Measurements from ENCODE around the gene IKZF4.
"Not testable (repeated sequence)": the region's sequence is repeated elsewhere in the genome, so short reads cannot be mapped to it uniquely, and the experiment has no call there.

The IKZF4 gene

GRCh38 chr12:55983232-55983842, 37.5 kb upstream of the IKZF4 start:
- Histone ChIP-seq H3K36me3 (ENCODE audit: control insufficient read depth in 2 of 2, insufficient read depth in 2 of 2, low read length in 2 of 2) (peaks cover 5 to 19% of the 10 kb centered on the region in 2 donors), H3K9me3 (ENCODE audit: control insufficient read depth in 2 of 2, low read length in 2 of 2) (no peaks in the 10 kb centered on the region), H3K4me3 (ENCODE audit: low read length in 2 of 2) (no peak overlapping the region), H3K27ac (ENCODE audit: low read length) (no peak overlapping the region), H3K27me3 (ENCODE audit: control insufficient read depth in 1 of 2, insufficient read depth in 2 of 2, low read length in 2 of 2) (no peaks in the 10 kb centered on the region), H3K9ac (ENCODE audit: low read length in 2 of 2) (no peak overlapping the region), H3K4me1 (ENCODE audit: control insufficient read depth, insufficient read depth, low read length) (no peaks in the 10 kb centered on the region)

DNA sequence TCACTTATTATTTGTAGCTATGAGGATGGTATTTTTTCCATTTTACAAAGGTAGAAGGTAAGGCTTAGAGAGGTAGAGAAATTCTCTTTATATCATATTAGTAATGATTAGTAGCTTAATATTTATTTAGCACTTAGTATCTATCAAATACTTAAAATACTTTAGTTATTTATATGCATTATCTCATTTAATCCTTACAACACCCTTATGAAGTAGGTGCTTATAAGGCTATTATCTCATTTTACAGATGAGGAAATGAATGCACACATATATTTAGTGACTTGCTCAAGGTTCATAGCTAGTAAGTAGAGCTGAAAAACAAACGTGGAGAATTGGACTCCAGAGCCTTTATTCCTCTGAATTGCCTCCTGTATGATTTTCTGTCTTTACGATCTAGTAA, 36.0 kb upstream of the IKZF4 start:
- H3K9me3 ChIP-seq (ENCODE audit: control insufficient read depth in 2 of 2, low read length in 2 of 2), result no peaks in the 10 kb centered on the region
- H3K27me3 ChIP-seq (ENCODE audit: control insufficient read depth in 1 of 2, insufficient read depth in 2 of 2, low read length in 2 of 2), result no peaks in the 10 kb centered on the region
- H3K9ac ChIP-seq (ENCODE audit: low read length in 2 of 2), result no peak overlapping the region
- no peak overlapping the region for H3K4me3 ChIP-seq (ENCODE audit: low read length in 2 of 2)
- no peaks in the 10 kb centered on the region for H3K4me1 ChIP-seq (ENCODE audit: control insufficient read depth, insufficient read depth, low read length)
- H3K27ac ChIP-seq (ENCODE audit: low read length), result no peak overlapping the region
- peaks cover 12 to 23% of the 10 kb centered on the region in 2 donors for H3K36me3 ChIP-seq (ENCODE audit: control insufficient read depth in 2 of 2, insufficient read depth in 2 of 2, low read length in 2 of 2)

- Histone ChIP-seq H3K36me3 (ENCODE audit: control insufficient read depth in 2 of 2, insufficient read depth in 2 of 2, low read length in 2 of 2) (peaks cover 14 to 28% of the 10 kb centered on the region in 2 donors), H3K4me1 (ENCODE audit: control insufficient read depth, insufficient read depth, low read length) (no peaks in the 10 kb centered on the region), H3K9me3 (ENCODE audit: control insufficient read depth in 2 of 2, low read length in 2 of 2) (no peaks in the 10 kb centered on the region), H3K27me3 (ENCODE audit: control insufficient read depth in 1 of 2, insufficient read depth in 2 of 2, low read length in 2 of 2) (no peaks in the 10 kb centered on the region), H3K27ac (ENCODE audit: low read length) (no peak overlapping the region), H3K4me3 (ENCODE audit: low read length in 2 of 2) (no peak overlapping the region), H3K9ac (ENCODE audit: low read length in 2 of 2) (no peak overlapping the region)
These were observed 35.5 kb upstream of the IKZF4 start for GRCh38 chr12:55985341-55985740.

- H3K27me3 ChIP-seq (ENCODE audit: control insufficient read depth in 1 of 2, insufficient read depth in 2 of 2, low read length in 2 of 2); H3K4me1 ChIP-seq (ENCODE audit: control insufficient read depth, insufficient read depth, low read length); H3K9me3 ChIP-seq (ENCODE audit: control insufficient read depth in 2 of 2, low read length in 2 of 2); H3K9ac ChIP-seq (ENCODE audit: low read length in 2 of 2); H3K27ac ChIP-seq (ENCODE audit: low read length); H3K4me3 ChIP-seq (ENCODE audit: low read length in 2 of 2): not testable (repeated sequence)
- H3K36me3 ChIP-seq (ENCODE audit: control insufficient read depth in 2 of 2, insufficient read depth in 2 of 2, low read length in 2 of 2), result peaks cover 21 to 34% of the 10 kb centered on the region in 2 donors
These were observed 34.9 kb upstream of the IKZF4 start for GRCh38 chr12:55985976-55986375.

- Histone ChIP-seq H3K4me1 (ENCODE audit: control insufficient read depth, insufficient read depth, low read length) (no peaks in the 10 kb centered on the region), H3K9me3 (ENCODE audit: control insufficient read depth in 2 of 2, low read length in 2 of 2) (no peaks in the 10 kb centered on the region), H3K27me3 (ENCODE audit: control insufficient read depth in 1 of 2, insufficient read depth in 2 of 2, low read length in 2 of 2) (no peaks in the 10 kb centered on the region), H3K9ac (ENCODE audit: low read length in 2 of 2) (no peak overlapping the region), H3K36me3 (ENCODE audit: control insufficient read depth in 2 of 2, insufficient read depth in 2 of 2, low read length in 2 of 2) (peaks cover 50 to 54% of the 10 kb centered on the region in 2 donors), H3K27ac (ENCODE audit: low read length) (no peak overlapping the region), H3K4me3 (ENCODE audit: low read length in 2 of 2) (no peak overlapping the region)
These were observed 29.7 kb upstream of the IKZF4 start for GRCh38 chr12:55991110-55991509.

- Histone ChIP-seq H3K9ac (ENCODE audit: low read length in 2 of 2) (no peak overlapping the region), H3K36me3 (ENCODE audit: control insufficient read depth in 2 of 2, insufficient read depth in 2 of 2, low read length in 2 of 2) (peaks cover 46 to 50% of the 10 kb centered on the region in 2 donors)
These were observed 27.5 kb upstream of the IKZF4 start for GRCh38 chr12:55993230-55993853.

DNA sequence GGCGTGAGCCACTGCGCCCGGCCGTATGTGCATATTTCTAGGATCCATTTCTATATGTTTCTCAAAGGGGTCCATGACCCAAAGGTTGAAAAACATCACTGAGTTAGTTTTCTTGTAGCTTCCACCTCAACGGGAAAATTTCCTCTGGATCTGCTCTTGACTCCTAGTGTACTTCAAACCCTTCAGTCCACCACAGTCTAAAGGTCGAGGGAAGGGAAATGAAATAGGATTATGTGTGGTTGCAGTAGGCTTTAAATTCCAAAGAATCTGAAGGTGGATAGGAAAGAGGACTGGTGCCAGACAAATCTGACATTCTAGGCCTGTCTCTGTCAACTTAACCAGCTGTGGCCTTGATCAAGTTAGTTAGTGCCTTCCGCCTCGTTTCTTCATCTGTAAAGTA, 25.5 kb upstream of the IKZF4 start:
- Histone ChIP-seq H3K4me3 (ENCODE audit: low read length in 2 of 2) (no peak overlapping the region), H3K36me3 (ENCODE audit: control insufficient read depth in 2 of 2, insufficient read depth in 2 of 2, low read length in 2 of 2) (peaks cover 36 to 37% of the 10 kb centered on the region in 2 donors), H3K27me3 (ENCODE audit: control insufficient read depth in 1 of 2, insufficient read depth in 2 of 2, low read length in 2 of 2) (no peaks in the 10 kb centered on the region), H3K9me3 (ENCODE audit: control insufficient read depth in 2 of 2, low read length in 2 of 2) (no peaks in the 10 kb centered on the region), H3K9ac (ENCODE audit: low read length in 2 of 2) (no peak overlapping the region), H3K27ac (ENCODE audit: low read length) (no peak overlapping the region), H3K4me1 (ENCODE audit: control insufficient read depth, insufficient read depth, low read length) (peaks cover 13% of the 10 kb centered on the region)

More at GRCh38 chr12:55993230-55993853, 27.5 kb upstream of the IKZF4 start:
- Histone ChIP-seq H3K9me3 (ENCODE audit: control insufficient read depth in 2 of 2, low read length in 2 of 2) (no peaks in the 10 kb centered on the region), H3K27me3 (ENCODE audit: control insufficient read depth in 1 of 2, insufficient read depth in 2 of 2, low read length in 2 of 2) (no peaks in the 10 kb centered on the region), H3K4me3 (ENCODE audit: low read length in 2 of 2) (no peak overlapping the region), H3K27ac (ENCODE audit: low read length) (no peak overlapping the region), H3K4me1 (ENCODE audit: control insufficient read depth, insufficient read depth, low read length) (peaks cover 13% of the 10 kb centered on the region)

DNA sequence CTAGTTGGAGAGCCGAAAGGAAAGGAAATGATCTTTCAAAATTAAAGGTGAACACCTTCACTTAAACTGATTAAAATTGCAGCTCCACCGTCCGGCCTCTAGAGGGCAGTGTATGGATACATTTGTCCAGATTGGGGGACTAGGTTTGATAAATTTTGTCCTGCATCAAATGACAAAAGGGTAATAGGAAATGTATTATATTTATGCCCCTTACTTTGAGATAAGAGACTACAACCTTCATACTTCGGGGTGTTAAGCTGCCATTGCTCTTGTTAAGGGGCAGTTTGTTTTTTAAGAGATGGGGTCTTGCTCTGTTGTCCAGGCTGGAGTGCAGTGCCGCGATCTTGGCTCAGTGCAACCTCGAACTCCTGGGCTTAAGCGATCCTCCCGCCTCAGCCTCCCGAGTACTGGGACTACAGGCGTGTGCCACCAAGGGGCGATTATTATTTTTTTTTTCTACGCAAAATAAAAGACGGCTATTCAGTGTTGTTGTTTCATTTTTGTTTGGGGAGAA, 24.6 kb upstream of the IKZF4 start:
- peaks cover 13% of the 10 kb centered on the region for H3K4me1 ChIP-seq (ENCODE audit: control insufficient read depth, insufficient read depth, low read length)
- peak overlapping the region; percentile 58 to 73 for H3K9ac ChIP-seq (ENCODE audit: low read length in 2 of 2)
- peaks cover 28% of the 10 kb centered on the region in 2 donors for H3K36me3 ChIP-seq (ENCODE audit: control insufficient read depth in 2 of 2, insufficient read depth in 2 of 2, low read length in 2 of 2)
- peak overlapping the region; percentile 98 to 99 for H3K4me3 ChIP-seq (ENCODE audit: low read length in 2 of 2)
- H3K27me3 ChIP-seq (ENCODE audit: control insufficient read depth in 1 of 2, insufficient read depth in 2 of 2, low read length in 2 of 2), result no peaks in the 10 kb centered on the region
- H3K9me3 ChIP-seq (ENCODE audit: control insufficient read depth in 2 of 2, low read length in 2 of 2), result no peaks in the 10 kb centered on the region
- peak overlapping the region; percentile 81 for H3K27ac ChIP-seq (ENCODE audit: low read length)

GRCh38 chr12:55996715-55997534, 23.9 kb upstream of the IKZF4 start, which contains the start of gene SUOX:
Gene SUOX (plus strand): TSS chr12:55997276. CDS start chr12:56002222, 4,946 bp downstream.
- H3K9ac ChIP-seq (ENCODE audit: low read length in 2 of 2), result peak within 1 kb of the TSS; percentile 89 to 93
- H3K36me3 ChIP-seq (ENCODE audit: control insufficient read depth in 2 of 2, insufficient read depth in 2 of 2, low read length in 2 of 2), result peaks cover 22 to 24% of the 10 kb centered on the region in 2 donors
- peak within 1 kb of the TSS; percentile 81 for H3K27ac ChIP-seq (ENCODE audit: low read length)
- peak within 1 kb of the TSS; percentile 98 to 99 for H3K4me3 ChIP-seq (ENCODE audit: low read length in 2 of 2)
- peaks cover 13% of the 10 kb centered on the region for H3K4me1 ChIP-seq (ENCODE audit: control insufficient read depth, insufficient read depth, low read length)
- H3K27me3 ChIP-seq (ENCODE audit: control insufficient read depth in 1 of 2, insufficient read depth in 2 of 2, low read length in 2 of 2), result no peaks in the 10 kb centered on the region
- H3K9me3 ChIP-seq (ENCODE audit: control insufficient read depth in 2 of 2, low read length in 2 of 2), result no peaks in the 10 kb centered on the region

GRCh38 chr12:55997535-55997859, 23.3 kb upstream of the IKZF4 start:
- H3K4me3 ChIP-seq (ENCODE audit: low read length in 2 of 2), result peak overlapping the region; percentile 98 to 99
- H3K27me3 ChIP-seq (ENCODE audit: control insufficient read depth in 1 of 2, insufficient read depth in 2 of 2, low read length in 2 of 2), result no peaks in the 10 kb centered on the region
- peak overlapping the region; percentile 81 for H3K27ac ChIP-seq (ENCODE audit: low read length)
- peaks cover 13% of the 10 kb centered on the region for H3K4me1 ChIP-seq (ENCODE audit: control insufficient read depth, insufficient read depth, low read length)
- H3K9me3 ChIP-seq (ENCODE audit: control insufficient read depth in 2 of 2, low read length in 2 of 2), result no peaks in the 10 kb centered on the region
- peaks cover 21 to 22% of the 10 kb centered on the region in 2 donors for H3K36me3 ChIP-seq (ENCODE audit: control insufficient read depth in 2 of 2, insufficient read depth in 2 of 2, low read length in 2 of 2)
- H3K9ac ChIP-seq (ENCODE audit: low read length in 2 of 2), result peak overlapping the region; percentile 89 to 93
